ENCODE results near the gene DNAH17.

The DNAH17 gene

GRCh38 chr17:78430892-78431691, 146.1 kb downstream of the DNAH17 start:
- intact Hi-C loops (cut with DNase I), result no loop called here
- DNase-seq, result no peak

- intact Hi-C loops (cut with DNase I), result loop anchor here (10.0 kb wide), 1 partner anchor 135 kb away; no protein-coding TSS in a partner anchor
- no peak for DNase-seq
Measured at GRCh38 chr17:78429618-78429995, 147.6 kb downstream of the DNAH17 start.

- no peak for DNase-seq
- intact Hi-C loops (cut with DNase I), result loop anchor here (10.0 kb wide), 1 partner anchor 134 kb away; no protein-coding TSS in a partner anchor
Measured at GRCh38 chr17:78428836-78429617, 148.2 kb downstream of the DNAH17 start.

- intact Hi-C loops (cut with DNase I), result loop anchor here (10.0 kb wide), 1 partner anchor 133 kb away; no protein-coding TSS in a partner anchor
Measured at GRCh38 chr17:78428025-78428575, 149.1 kb downstream of the DNAH17 start.

GRCh38 chr17:78427140-78427539, 150.1 kb downstream of the DNAH17 start:
- intact Hi-C loops (cut with DNase I), result loop anchor here (10.0 kb wide), 1 partner anchor 132 kb away; no protein-coding TSS in a partner anchor
- peak in 2 of 42 donors; percentile 46 to 72 for DNase-seq

More at GRCh38 chr17:78428025-78428575, 149.1 kb downstream of the DNAH17 start:
- no peak for DNase-seq

- intact Hi-C loops (cut with DNase I), result loop anchor here (10.0 kb wide), 1 partner anchor 132 kb away; no protein-coding TSS in a partner anchor
- DNase-seq, result peak in 32 of 42 donors; percentile 17 to 74 (median 48)
Measured at GRCh38 chr17:78426293-78426879, 150.8 kb downstream of the DNAH17 start.

- no peak for DNase-seq
- intact Hi-C loops (cut with DNase I), result loop anchor here (10.0 kb wide), 1 partner anchor 131 kb away; no protein-coding TSS in a partner anchor
Measured at GRCh38 chr17:78425429-78425828, 151.8 kb downstream of the DNAH17 start.

- no peak for DNase-seq
- intact Hi-C loops (cut with DNase I), result loop anchor here (10.0 kb wide), 1 partner anchor 129 kb away; no protein-coding TSS in a partner anchor
Measured at GRCh38 chr17:78423961-78424675, 153.1 kb downstream of the DNAH17 start.

GRCh38 chr17:78422872-78423588, 154.2 kb downstream of the DNAH17 start:
- intact Hi-C loops (cut with DNase I), result loop anchor here (10.0 kb wide), 1 partner anchor 128 kb away; no protein-coding TSS in a partner anchor
- DNase-seq, result no peak

- intact Hi-C loops (cut with DNase I), result loop anchor here (10.0 kb wide), 1 partner anchor 127 kb away; no protein-coding TSS in a partner anchor
Measured at GRCh38 chr17:78422267-78422605, 155.0 kb downstream of the DNAH17 start.

GRCh38 chr17:78421534-78422266, 155.5 kb downstream of the DNAH17 start:
- DNase-seq, result peak; percentile 52 to 92 (median 78)
- intact Hi-C loops (cut with DNase I), result loop anchor here (10.0 kb wide), 1 partner anchor 127 kb away; no protein-coding TSS in a partner anchor

More at GRCh38 chr17:78422267-78422605, 155.0 kb downstream of the DNAH17 start:
- no peak for DNase-seq

- no peak for DNase-seq
- intact Hi-C loops (cut with DNase I), result loop anchor here (10.0 kb wide), 1 partner anchor 126 kb away; no protein-coding TSS in a partner anchor
Measured at GRCh38 chr17:78421084-78421533, 156.1 kb downstream of the DNAH17 start.

- no peak for DNase-seq
- intact Hi-C loops (cut with DNase I), result loop anchor here (10.0 kb wide), 1 partner anchor 125 kb away; no protein-coding TSS in a partner anchor
Measured at GRCh38 chr17:78419970-78420815, 157.0 kb downstream of the DNAH17 start.

- intact Hi-C loops (cut with DNase I), result no loop called here
- DNase-seq, result no peak
Measured at GRCh38 chr17:78418326-78419026, 158.7 kb downstream of the DNAH17 start.

- DNase-seq, result no peak
- intact Hi-C loops (cut with DNase I), result no loop called here
Measured at GRCh38 chr17:78417531-78417909, 159.7 kb downstream of the DNAH17 start.
